Endothelial cell (in vitro differentiated cells): ENCODE measurements around the gene PTTG2. TPM values are rescaled to one million over a fixed set of nuclear protein-coding genes. Genes with fewer than 3 reads are reported as not detected.

Experiments used
- DNase-seq: peaks from one replicate; pipeline ENCODE4 v3.0.0; 2021; ENCODE audit warnings: low spot score
- H3K27ac Mint-ChIP-seq: one replicate; pipeline ENCODE4 v1.8.0; 2021; ENCODE audit warnings: mixed read lengths, inconsistent platforms; ENCODE audit not compliant: unreplicated experiment
- H3K27me3 Mint-ChIP-seq: one replicate; pipeline ENCODE4 v1.8.0; 2021; ENCODE audit warnings: mild to moderate bottlenecking, moderate library complexity, mixed read lengths, inconsistent platforms; ENCODE audit not compliant: unreplicated experiment
- H3K36me3 Mint-ChIP-seq: one replicate; pipeline ENCODE4 v1.8.0; 2021; ENCODE audit warnings: mild to moderate bottlenecking, low read depth, mixed read lengths, inconsistent platforms; ENCODE audit not compliant: unreplicated experiment
- H3K4me1 Mint-ChIP-seq: one replicate; pipeline ENCODE4 v1.8.0; 2021; ENCODE audit warnings: mild to moderate bottlenecking, mixed read lengths, inconsistent platforms; ENCODE audit not compliant: unreplicated experiment
- H3K4me3 Mint-ChIP-seq: one replicate; pipeline ENCODE4 v1.8.0; 2021; ENCODE audit warnings: mild to moderate bottlenecking, mixed read lengths, inconsistent platforms; ENCODE audit not compliant: unreplicated experiment
- H3K9me3 Mint-ChIP-seq: one replicate; pipeline ENCODE4 v1.8.0; 2021; ENCODE audit warnings: mixed read lengths, inconsistent platforms; ENCODE audit not compliant: unreplicated experiment
- CTCF ChIP-seq: fragments of 200-600 bp; sonication (generic); IDR thresholded peaks from one replicate; pipeline ENCODE4 v1.5.0; 2021; ENCODE audit warnings: antibody characterized with exemption; ENCODE audit not compliant: unreplicated experiment
- total RNA-seq: library from RNA; stranded (reverse); fragmentation: NEBNext Ultra II Directional; extraction: Animal tissue kit (Norgen Biotek cat#: 25700); gene quantifications from one replicate; pipeline ENCODE4 v1.2.1, GENCODE V29; 2021; ENCODE audit not compliant: unreplicated experiment

Gene PTTG2
- total RNA-seq, 1 donor from 2014 or later, result not detected

GRCh38 chr4:37976507-37976906 lies 16.3 kb downstream of the PTTG2 start:
- H3K27me3 Mint-ChIP-seq, result peaks cover 12% of the 10 kb centered on the region
- peak overlapping the region; percentile 79 for H3K4me3 Mint-ChIP-seq
- no peak for TF ChIP-seq CTCF
- H3K4me1 Mint-ChIP-seq, result peaks cover 7% of the 10 kb centered on the region
- H3K36me3 Mint-ChIP-seq, result no peaks in the 10 kb centered on the region
- H3K27ac Mint-ChIP-seq, result no peak overlapping the region
- no peak for DNase-seq
- H3K9me3 Mint-ChIP-seq, result no peaks in the 10 kb centered on the region

- H3K4me1 Mint-ChIP-seq, result peaks cover 10% of the 10 kb centered on the region
- DNase-seq, result peak; percentile 81
- H3K27me3 Mint-ChIP-seq, result peaks cover 13% of the 10 kb centered on the region
- peak overlapping the region; percentile 79 for H3K4me3 Mint-ChIP-seq
- H3K36me3 Mint-ChIP-seq, result no peaks in the 10 kb centered on the region
- no peak for TF ChIP-seq CTCF
- H3K27ac Mint-ChIP-seq, result no peak overlapping the region
- no peaks in the 10 kb centered on the region for H3K9me3 Mint-ChIP-seq
Measured at GRCh38 chr4:37976991-37977470, 16.8 kb downstream of the PTTG2 start.

GRCh38 chr4:37977471-37978247 lies 17.5 kb downstream of the PTTG2 start:
- Mint-ChIP-seq H3K27ac (peak overlapping the region; percentile 42), H3K9me3 (no peaks in the 10 kb centered on the region), H3K4me1 (peaks cover 11% of the 10 kb centered on the region), H3K4me3 (peak overlapping the region; percentile 88), H3K27me3 (peaks cover 13% of the 10 kb centered on the region), H3K36me3 (no peaks in the 10 kb centered on the region)
- TF ChIP-seq CTCF, result peak; percentile 30
- DNase-seq, result peak; percentile 62

GRCh38 chr4:37978248-37978924 lies 18.2 kb downstream of the PTTG2 start:
- peak overlapping the region; percentile 88 for H3K4me3 Mint-ChIP-seq
- no peaks in the 10 kb centered on the region for H3K36me3 Mint-ChIP-seq
- H3K27me3 Mint-ChIP-seq, result peaks cover 12% of the 10 kb centered on the region
- H3K27ac Mint-ChIP-seq, result peak overlapping the region; percentile 42
- TF ChIP-seq CTCF, result no peak
- peaks cover 11% of the 10 kb centered on the region for H3K4me1 Mint-ChIP-seq
- no peak for DNase-seq
- H3K9me3 Mint-ChIP-seq, result no peaks in the 10 kb centered on the region

GRCh38 chr4:37980246-37980645 lies 20.0 kb downstream of the PTTG2 start:
- H3K4me1 Mint-ChIP-seq, result peaks cover 11% of the 10 kb centered on the region
- DNase-seq, result no peak
- H3K27ac Mint-ChIP-seq, result no peak overlapping the region
- no peak for TF ChIP-seq CTCF
- H3K36me3 Mint-ChIP-seq, result no peaks in the 10 kb centered on the region
- no peaks in the 10 kb centered on the region for H3K9me3 Mint-ChIP-seq
- H3K27me3 Mint-ChIP-seq, result peaks cover 12% of the 10 kb centered on the region
- no peak overlapping the region for H3K4me3 Mint-ChIP-seq
